K562 treated with DMSO at 1 percent for 24 hours (cell line): Measurements from ENCODE around the gene KCNRG. TPM values are rescaled to one million over a fixed set of nuclear protein-coding genes. Genes with fewer than 3 reads are reported as not detected.

Experiments
- total RNA-seq: library from RNA; unstranded; fragments of 300-600 nt; gene quantifications from 2 replicates; pipeline ENCODE4 v1.2.3, GENCODE V29; 2022; ENCODE audit warnings: low read depth; ENCODE audit not compliant: insufficient read depth

KCNRG gene
- not detected in 2 replicates for total RNA-seq

GRCh38 chr13:50015258-50015657 is at the start of gene KCNRG:
Gene KCNRG (plus strand): TSS chr13:50015444. CDS start chr13:50015494, 50 bp downstream.

DNA sequence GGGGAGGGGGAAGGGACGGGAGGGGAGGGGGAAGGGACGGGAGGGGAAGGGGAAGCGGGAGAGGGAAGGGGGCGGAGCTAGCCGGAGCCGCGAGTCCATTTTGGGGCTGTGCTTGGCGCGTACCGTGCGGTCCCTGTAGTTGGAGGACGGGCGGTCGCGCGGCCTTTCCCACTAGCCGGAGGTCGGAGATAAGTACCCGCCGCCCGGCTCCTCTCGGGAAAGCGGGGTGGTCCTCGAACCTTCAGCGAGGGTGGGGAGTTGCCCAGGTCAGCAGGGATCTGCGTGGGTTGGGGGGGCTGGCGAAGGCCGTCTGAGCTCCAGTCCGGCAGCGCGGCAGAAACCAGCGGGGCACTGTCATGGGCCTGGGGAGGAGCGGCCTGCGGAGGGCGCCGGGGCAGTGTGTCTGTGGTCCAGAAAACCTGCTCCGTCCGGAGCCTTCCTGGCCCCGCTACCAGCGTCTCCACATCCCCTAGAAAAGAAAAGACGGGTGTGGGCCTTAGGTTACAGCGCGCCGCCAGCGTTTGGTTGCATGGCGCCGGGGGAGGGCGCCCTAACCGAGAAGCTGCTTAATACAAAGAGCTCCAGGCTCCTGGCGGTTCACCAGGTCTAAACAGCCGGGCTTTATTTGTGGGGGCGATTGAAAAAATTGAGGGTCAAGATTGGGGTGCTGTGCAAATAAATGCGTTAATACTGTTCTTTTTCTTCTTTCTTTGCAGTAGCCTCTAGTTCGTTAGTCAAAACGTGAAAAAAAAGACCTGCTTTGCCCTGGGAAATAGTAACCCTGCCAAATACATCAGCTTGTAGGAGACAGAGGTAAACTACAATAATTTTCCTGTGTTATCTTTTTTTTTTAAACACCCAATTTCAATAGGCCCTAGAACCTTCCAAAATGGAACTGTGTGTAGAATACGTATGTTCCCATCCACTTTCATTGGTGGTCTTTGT is 18.0 kb upstream of the KCNRG start, which contains the start of gene TRIM13:
TRIM13 (plus strand) TSS at position 92 of the 945 bp plus-strand sequence. CDS start 14,899 bp downstream, outside the sequence.

Other genes starting within 250 kb of the KCNRG start
- 7.6 and 9.4 TPM in 2 replicates for gene KPNA3, start 222.8 kb upstream of the KCNRG start, total RNA-seq
- 4.7 and 5.2 TPM in 2 replicates for gene SPRYD7, start 79.1 kb upstream of the KCNRG start, total RNA-seq
- 12.1 and 13.3 TPM in 2 replicates for gene TRIM13, start 18.4 kb upstream of the KCNRG start, total RNA-seq